DOHH2 (cell line): Measurements from ENCODE around the gene NDUFB3.

Source experiments
- H3F3A ChIP-seq: fragments of 200-600 bp; sonication (generic), shearing (Covaris generic); 2 replicates; pipeline ENCODE4 v1.6.0; 2016; ENCODE audit warnings: antibody characterized with exemption, mild to moderate bottlenecking; ENCODE audit not compliant: control insufficient read depth, insufficient read depth
- H3K27ac ChIP-seq: fragments of 200-600 bp; sonication (generic); 2 replicates; pipeline ENCODE4 v1.5.1; 2014; ENCODE audit warnings: low read depth, mild to moderate bottlenecking, low read length, moderate library complexity
- H3K27me3 ChIP-seq: fragments of 200-600 bp; sonication (generic); 2 replicates; pipeline ENCODE4 v1.6.1; 2014; ENCODE audit warnings: mild to moderate bottlenecking, low read length, mixed read lengths; ENCODE audit not compliant: control insufficient read depth
- H3K36me3 ChIP-seq: fragments of 200-600 bp; sonication (generic); 2 replicates; pipeline ENCODE4 v1.6.1; 2014; ENCODE audit warnings: mild to moderate bottlenecking, low read length, moderate library complexity, mixed read lengths; ENCODE audit not compliant: control insufficient read depth
- H3K4me1 ChIP-seq: fragments of 200-600 bp; sonication (generic); 2 replicates; pipeline ENCODE4 v1.6.1; 2014; ENCODE audit warnings: mild to moderate bottlenecking, low read length, mixed read lengths; ENCODE audit not compliant: control insufficient read depth
- H3K4me2 ChIP-seq: fragments of 200-600 bp; sonication (generic); 2 replicates; pipeline ENCODE4 v1.6.0; 2014; ENCODE audit warnings: mild to moderate bottlenecking, low read length, moderate library complexity
- H3K4me3 ChIP-seq: fragments of 200-600 bp; sonication (generic); 2 replicates; pipeline ENCODE4 v1.5.1; 2014; ENCODE audit warnings: mild to moderate bottlenecking, low read length, mixed read lengths
- H3K79me2 ChIP-seq: fragments of 200-600 bp; sonication (generic); 2 replicates; pipeline ENCODE4 v1.6.1; 2014; ENCODE audit warnings: mild to moderate bottlenecking, low read length, mixed read lengths; ENCODE audit not compliant: control insufficient read depth
- H3K9me2 ChIP-seq: fragments of 200-600 bp; sonication (generic); replicated peaks from 2 replicates; pipeline ENCODE4 v1.6.1; 2014; ENCODE audit warnings: mild to moderate bottlenecking, low read length, mixed read lengths; ENCODE audit not compliant: control insufficient read depth
- H3K9me3 ChIP-seq: fragments of 200-600 bp; sonication (generic); 2 replicates; pipeline ENCODE4 v1.6.1; 2014; ENCODE audit warnings: antibody characterized with exemption, low read length, mixed read lengths; ENCODE audit not compliant: control insufficient read depth, insufficient read depth
- H4K20me1 ChIP-seq: fragments of 200-600 bp; sonication (generic); 2 replicates; pipeline ENCODE4 v1.6.0; 2014; ENCODE audit warnings: low read depth, mild to moderate bottlenecking, antibody characterized with exemption, low read length, moderate library complexity; ENCODE audit not compliant: control insufficient read depth, insufficient read depth
- EZH2phosphoT487 ChIP-seq: fragments of 200-600 bp; sonication (generic); IDR thresholded peaks from 2 replicates; pipeline ENCODE4 v1.6.1; 2017; ENCODE audit warnings: borderline replicate concordance, mild to moderate bottlenecking, antibody characterized with exemption, low read length, moderate library complexity, mixed read lengths
- TF ChIP-seq, protein P1 (sequence below): fragments of 200-600 bp; sonication (generic); IDR thresholded peaks from one replicate; pipeline ENCODE4 v1.5.1; 2014; ENCODE audit warnings: antibody characterized with exemption, mild to moderate bottlenecking, low read depth, low read length; ENCODE audit not compliant: poor library complexity, severe bottlenecking

NDUFB3 gene

DNA sequence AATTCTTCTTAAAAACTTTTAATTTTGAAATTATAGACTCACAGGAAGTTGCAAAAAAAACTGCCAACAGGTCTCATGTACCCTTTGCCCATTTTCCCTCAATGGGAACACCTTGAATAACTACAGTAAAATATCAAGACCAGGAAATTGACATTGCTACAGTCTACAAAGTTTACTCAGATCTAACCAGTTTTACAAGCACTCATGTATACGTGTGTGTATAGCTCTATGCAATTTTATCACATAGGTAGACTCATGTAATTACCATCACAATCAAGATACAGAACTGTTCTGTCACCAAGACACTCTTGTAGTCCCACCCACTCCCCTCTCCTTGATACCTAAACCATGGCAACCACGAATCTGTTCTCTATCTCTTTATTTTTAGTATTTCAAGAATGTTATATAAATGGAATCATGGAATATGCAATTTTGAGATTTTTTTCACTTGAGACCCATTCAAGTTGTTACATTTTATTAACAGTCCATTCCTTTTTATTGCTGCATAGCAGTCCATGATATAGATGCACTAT lies 6.9 kb upstream of the NDUFB3 start:
- Histone ChIP-seq H4K20me1 (no peaks in the 10 kb centered on the region; the same call in 1 of the 2 replicates), H3K9me3 (no peaks in the 10 kb centered on the region), H3K4me2 (no peak overlapping the region), H3K27ac (no peak overlapping the region), H3F3A (no peaks in the 10 kb centered on the region), H3K4me1 (peaks cover 14% of the 10 kb centered on the region), H3K79me2 (peaks cover 81% of the 10 kb centered on the region), H3K27me3 (no peaks in the 10 kb centered on the region), H3K4me3 (no peak overlapping the region), H3K36me3 (no peaks in the 10 kb centered on the region), H3K9me2 (no peaks in the 10 kb centered on the region)
- TF ChIP-seq EZH2phosphoT487, result no peak
- TF ChIP-seq, protein P1, sequence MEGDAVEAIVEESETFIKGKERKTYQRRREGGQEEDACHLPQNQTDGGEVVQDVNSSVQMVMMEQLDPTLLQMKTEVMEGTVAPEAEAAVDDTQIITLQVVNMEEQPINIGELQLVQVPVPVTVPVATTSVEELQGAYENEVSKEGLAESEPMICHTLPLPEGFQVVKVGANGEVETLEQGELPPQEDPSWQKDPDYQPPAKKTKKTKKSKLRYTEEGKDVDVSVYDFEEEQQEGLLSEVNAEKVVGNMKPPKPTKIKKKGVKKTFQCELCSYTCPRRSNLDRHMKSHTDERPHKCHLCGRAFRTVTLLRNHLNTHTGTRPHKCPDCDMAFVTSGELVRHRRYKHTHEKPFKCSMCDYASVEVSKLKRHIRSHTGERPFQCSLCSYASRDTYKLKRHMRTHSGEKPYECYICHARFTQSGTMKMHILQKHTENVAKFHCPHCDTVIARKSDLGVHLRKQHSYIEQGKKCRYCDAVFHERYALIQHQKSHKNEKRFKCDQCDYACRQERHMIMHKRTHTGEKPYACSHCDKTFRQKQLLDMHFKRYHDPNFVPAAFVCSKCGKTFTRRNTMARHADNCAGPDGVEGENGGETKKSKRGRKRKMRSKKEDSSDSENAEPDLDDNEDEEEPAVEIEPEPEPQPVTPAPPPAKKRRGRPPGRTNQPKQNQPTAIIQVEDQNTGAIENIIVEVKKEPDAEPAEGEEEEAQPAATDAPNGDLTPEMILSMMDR, result no peak

- peaks cover 29% of the 10 kb centered on the region for H3K4me1 ChIP-seq
- peaks cover 2% of the 10 kb centered on the region; the same call in 1 of the 2 replicates for H4K20me1 ChIP-seq
- H3F3A ChIP-seq, result no peaks in the 10 kb centered on the region
- H3K36me3 ChIP-seq, result peaks cover 3% of the 10 kb centered on the region; the same call in 1 of the 2 replicates
- H3K9me3 ChIP-seq, result no peaks in the 10 kb centered on the region
- H3K4me2 ChIP-seq, result peak overlapping the region; percentile 84
- peak overlapping the region; percentile 65 for H3K27ac ChIP-seq
- H3K4me3 ChIP-seq, result peak overlapping the region; percentile 94
- no peaks in the 10 kb centered on the region for H3K9me2 ChIP-seq
- H3K79me2 ChIP-seq, result peaks cover 93% of the 10 kb centered on the region
- no peaks in the 10 kb centered on the region for H3K27me3 ChIP-seq
- TF ChIP-seq, protein P1, result no peak
- no peak for TF ChIP-seq EZH2phosphoT487
Measured at GRCh38 chr2:201070948-201071478, 788 bp upstream of the NDUFB3 start.

GRCh38 chr2:201072201-201072530 lies 365 bp downstream of the NDUFB3 start:
- H3K36me3 ChIP-seq, result peaks cover 3% of the 10 kb centered on the region; the same call in 1 of the 2 replicates
- TF ChIP-seq, protein P1, result no peak
- TF ChIP-seq EZH2phosphoT487, result no peak

More at GRCh38 chr2:201072201-201072530, 365 bp downstream of the NDUFB3 start:
- H3K4me3 ChIP-seq, result peak overlapping the region; percentile 94
- H3K79me2 ChIP-seq, result peaks cover 83% of the 10 kb centered on the region
- 0 out of 2 replicates have a peak, but pooled peaks cover under 1% of the 10 kb centered on the region for H3F3A ChIP-seq
- H3K9me3 ChIP-seq, result no peaks in the 10 kb centered on the region
- peak overlapping the region; percentile 65 for H3K27ac ChIP-seq
- H3K4me2 ChIP-seq, result peak overlapping the region; percentile 84
- no peaks in the 10 kb centered on the region for H3K9me2 ChIP-seq
- peaks cover 2% of the 10 kb centered on the region; the same call in 1 of the 2 replicates for H4K20me1 ChIP-seq
- H3K4me1 ChIP-seq, result peaks cover 29% of the 10 kb centered on the region
- no peaks in the 10 kb centered on the region for H3K27me3 ChIP-seq
